H1 (cell line): ENCODE data around the gene FREM2. TPM values are rescaled to one million over a fixed set of nuclear protein-coding genes. Genes with fewer than 3 reads are reported as not detected.

Experiments
- CTCF ChIA-PET: fragments of 300-600 bp; sonication (Branson Sonifier 250); formaldehyde crosslinking; loops from one replicate; lab custom pipeline; 2021; ENCODE audit not compliant: partially characterized antibody; lab: Charles Lee
- POLR2A ChIA-PET: fragments of 300-600 bp; sonication (Branson Sonifier 250); formaldehyde crosslinking; loops from one replicate; lab custom pipeline; 2021; ENCODE audit warnings: inconsistent platforms; ENCODE audit not compliant: partially characterized antibody; lab: Charles Lee
- DNase-seq, 2 experiments: peaks; one replicate each; pipeline versions ENCODE4 v3.0.0 to v3.0.0-alpha.2; 2010 to 2022; ENCODE audit warnings: low spot score in 2 of 2, low read depth in 1 of 2, mixed read lengths in 1 of 2
- FAIRE-seq: peaks from 2 replicates; lab custom pipeline; 2011; peaks lifted over from hg19 to GRCh38; lab: Jason Lieb, UNC
- H2AFZ ChIP-seq: 2 replicates; pipeline ENCODE4 v1.8.1; 2012; ENCODE audit warnings: low read length, inconsistent platforms
- H2AK5ac ChIP-seq: 2 replicates; pipeline ENCODE4 v1.6.1; 2013; ENCODE audit warnings: low read depth, low read length
- H2BK120ac ChIP-seq: replicated peaks from 2 replicates; pipeline ENCODE3; 2013; ENCODE audit warnings: low read depth, low read length, inconsistent platforms
- H2BK12ac ChIP-seq: 2 replicates; pipeline ENCODE4 v1.6.1; 2013; ENCODE audit warnings: low read depth, low read length
- H2BK15ac ChIP-seq: 2 replicates; pipeline ENCODE4 v1.6.1; 2013; ENCODE audit warnings: low read length
- H2BK20ac ChIP-seq: 2 replicates; pipeline ENCODE4 v1.6.1; 2013; ENCODE audit warnings: low read length
- H2BK5ac ChIP-seq: 2 replicates; pipeline ENCODE4 v1.6.1; 2013; ENCODE audit warnings: low read depth, low read length
- H3K14ac ChIP-seq: 2 replicates; pipeline ENCODE4 v1.6.1; 2013; ENCODE audit warnings: inconsistent platforms; ENCODE audit not compliant: insufficient read length
- H3K18ac ChIP-seq: 2 replicates; pipeline ENCODE4 v1.6.1; 2013; ENCODE audit warnings: low read length; ENCODE audit errors: extremely low read depth
- H3K23ac ChIP-seq: 2 replicates; pipeline ENCODE4 v1.6.1; 2013; ENCODE audit warnings: inconsistent platforms; ENCODE audit not compliant: insufficient read length
- H3K23me2 ChIP-seq: 2 replicates; pipeline ENCODE4 v1.6.1; 2013; ENCODE audit warnings: low read depth, low read length
- H3K27ac ChIP-seq: 2 replicates; pipeline ENCODE4 v1.6.1; 2011; ENCODE audit warnings: low read depth, low read length, inconsistent platforms
- H3K27me3 ChIP-seq, 4 experiments: replicated peaks in 1 of 4; 1 replicate in 1 of 4; 2 replicates in 3 of 4; pipeline versions ENCODE4 v1.6.1 to v1.8.1; 2011 to 2013; ENCODE audit warnings: low read length in 3 of 4, mild to moderate bottlenecking in 3 of 4, inconsistent platforms in 2 of 4, mixed read lengths in 2 of 4, moderate library complexity in 1 of 4; ENCODE audit not compliant: control insufficient read depth in 3 of 4, insufficient read depth in 3 of 4; ENCODE audit errors: extremely low read depth in 1 of 4
- H3K36me3 ChIP-seq, 4 experiments: 2 replicates each; pipeline versions ENCODE4 v1.6.1 to v1.8.1; 2011 to 2013; ENCODE audit warnings: mild to moderate bottlenecking in 4 of 4, low read length in 3 of 4, moderate library complexity in 2 of 4, control low read depth in 1 of 4, inconsistent platforms in 1 of 4; ENCODE audit not compliant: insufficient read depth in 4 of 4, control insufficient read depth in 2 of 4
- H3K4ac ChIP-seq: replicated peaks from 2 replicates; pipeline ENCODE3; 2013; ENCODE audit warnings: low read length, low read depth, mixed read lengths, inconsistent platforms; ENCODE audit not compliant: insufficient read length
- H3K4me1 ChIP-seq, 4 experiments: replicated peaks in 1 of 4; 1 replicate in 1 of 4; 2 replicates in 3 of 4; pipeline versions ENCODE4 v1.6.1 to v1.8.1; 2011 to 2013; ENCODE audit warnings: low read length in 3 of 4, inconsistent platforms in 2 of 4, mixed read lengths in 1 of 4; ENCODE audit not compliant: insufficient read depth in 4 of 4, control insufficient read depth in 3 of 4
- H3K4me2 ChIP-seq, 2 experiments: 2 replicates each; pipeline versions ENCODE4 v1.6.1 to v1.8.1; 2011 to 2013; ENCODE audit warnings: low read depth in 2 of 2, low read length in 2 of 2, control low read depth in 1 of 2, inconsistent platforms in 1 of 2, mild to moderate bottlenecking in 1 of 2; ENCODE audit not compliant: insufficient read depth in 1 of 2
- H3K4me3 ChIP-seq, 4 experiments: fragments of 200-600, 300-600 bp in 1 of 4; sonication (generic), shearing (Covaris generic), sonication (Bioruptor Twin) in 1 of 4; 2 replicates each; pipeline versions ENCODE4 v1.5.1 to v1.8.1; 2011 to 2016; ENCODE audit warnings: low read length in 4 of 4, low read depth in 3 of 4, control low read depth in 2 of 4, inconsistent platforms in 2 of 4, mild to moderate bottlenecking in 2 of 4, mixed read lengths in 1 of 4, moderate library complexity in 1 of 4; ENCODE audit not compliant: insufficient read depth in 2 of 4; ENCODE audit errors: extremely low read depth in 1 of 4
- H3K56ac ChIP-seq: replicated peaks from 2 replicates; pipeline ENCODE3; 2013; ENCODE audit warnings: low read depth, mild to moderate bottlenecking, mixed read lengths, low read length, inconsistent platforms; ENCODE audit not compliant: insufficient read length
- H3K79me1 ChIP-seq: 2 replicates; pipeline ENCODE4 v1.6.1; 2013; ENCODE audit warnings: low read depth, low read length, control low read depth
- H3K79me2 ChIP-seq, 2 experiments: 2 replicates each; pipeline versions ENCODE4 v1.6.1 to v1.8.1; 2012 to 2013; ENCODE audit warnings: low read length in 2 of 2, mild to moderate bottlenecking in 2 of 2, inconsistent platforms in 1 of 2; ENCODE audit not compliant: insufficient read depth in 2 of 2, control insufficient read depth in 1 of 2
- H3K9ac ChIP-seq, 4 experiments: replicated peaks in 1 of 4; 1 replicate in 1 of 4; 2 replicates in 3 of 4; pipeline versions ENCODE4 v1.6.1 to v1.8.1; 2011 to 2013; ENCODE audit warnings: low read depth in 3 of 4, low read length in 3 of 4, control low read depth in 2 of 4, mild to moderate bottlenecking in 2 of 4, moderate library complexity in 2 of 4, inconsistent platforms in 1 of 4; ENCODE audit errors: extremely low read depth in 1 of 4
- H3K9me3 ChIP-seq, 2 experiments: 2 replicates each; pipeline versions ENCODE4 v1.6.1 to v1.8.1; 2012 to 2013; ENCODE audit warnings: mild to moderate bottlenecking in 2 of 2, moderate library complexity in 2 of 2, control low read depth in 1 of 2, inconsistent platforms in 1 of 2, low read depth in 1 of 2, low read length in 1 of 2, mixed read lengths in 1 of 2; ENCODE audit not compliant: insufficient read depth in 2 of 2
- H4K20me1 ChIP-seq, 2 experiments: replicated peaks in 1 of 2; 2 replicates each; pipeline versions ENCODE3 to v1.8.1; 2011 to 2013; ENCODE audit warnings: inconsistent platforms in 2 of 2, low read length in 2 of 2, mild to moderate bottlenecking in 1 of 2; ENCODE audit not compliant: insufficient read depth in 2 of 2, control insufficient read depth in 1 of 2
- H4K5ac ChIP-seq: 2 replicates; pipeline ENCODE4 v1.6.1; 2013; ENCODE audit warnings: low read length, low read depth, mixed read lengths, inconsistent platforms; ENCODE audit not compliant: insufficient read length
- H4K8ac ChIP-seq: 2 replicates; pipeline ENCODE4 v1.8.0; 2013; ENCODE audit warnings: mild to moderate bottlenecking, moderate library complexity, low read length, inconsistent platforms; ENCODE audit not compliant: insufficient read depth; ENCODE audit errors: extremely low read depth
- H4K91ac ChIP-seq: replicated peaks from 2 replicates; pipeline ENCODE3; 2013; ENCODE audit warnings: low read length, mixed read lengths, inconsistent platforms; ENCODE audit not compliant: insufficient read length
- ASH2L ChIP-seq: fragments of 200-600, 300-600 bp; sonication (generic); IDR thresholded peaks from one replicate; pipeline ENCODE4 v1.7.1; 2017; ENCODE audit warnings: low read length
- BRCA1 ChIP-seq: IDR thresholded peaks from 2 replicates; pipeline ENCODE4 v1.6.1; 2012; ENCODE audit warnings: low read depth, low read length, improper control_type of control experiment
- FOSL1 ChIP-seq: IDR thresholded peaks from 2 replicates; pipeline ENCODE4 v1.6.1; 2011; ENCODE audit warnings: mild to moderate bottlenecking, low read depth, low read length, moderate library complexity; ENCODE audit not compliant: insufficient read depth
- MAFK ChIP-seq: IDR thresholded peaks from 2 replicates; pipeline ENCODE4 v1.6.1; 2012; ENCODE audit warnings: low read depth, mild to moderate bottlenecking, improper control_type of control experiment, low read length
- POLR2A ChIP-seq, 2 experiments: IDR thresholded peaks; 1 replicate in 1 of 2; 2 replicates in 1 of 2; pipeline ENCODE4 v1.6.1; 2011; ENCODE audit warnings: low read depth in 2 of 2, low read length in 2 of 2, mild to moderate bottlenecking in 2 of 2; ENCODE audit errors: control extremely low read depth in 1 of 2
- POLR2AphosphoS5 ChIP-seq: IDR thresholded peaks from 2 replicates; pipeline ENCODE4 v1.6.1; 2011; ENCODE audit warnings: low read depth, low read length
- RBBP5 ChIP-seq: IDR thresholded peaks from 2 replicates; pipeline ENCODE4 v1.7.1; 2012; ENCODE audit warnings: low read depth, mild to moderate bottlenecking, inconsistent platforms, low read length, moderate library complexity, borderline replicate concordance
- TAF7 ChIP-seq: optimal IDR thresholded peaks from 2 replicates; pipeline ENCODE3; 2011; ENCODE audit warnings: low read depth, mild to moderate bottlenecking, inconsistent platforms, low read length, moderate library complexity, borderline replicate concordance
- YY1 ChIP-seq: IDR thresholded peaks from 2 replicates; pipeline ENCODE4 v1.6.1; 2011; ENCODE audit warnings: low read depth, mild to moderate bottlenecking, low read length
- WGBS, 2 experiments: shearing (Covaris generic) in 1 of 2; methylation state at CpG; one replicate each; pipeline versions ENCODE4 v1.1.6 to v1.1.7; 2013 to 2015; ENCODE audit warnings: low lambda C conversion rate in 2 of 2, mixed read lengths in 2 of 2, inconsistent platforms in 1 of 2, low coverage in 1 of 2, missing lambda C conversion rate in 1 of 2; ENCODE audit not compliant: insufficient replicate concordance in 2 of 2, insufficient coverage in 1 of 2, insufficient read length in 1 of 2; ENCODE audit errors: extremely low coverage in 1 of 2, missing lambda C conversion rate in 1 of 2; 5-methylcytosine and 5-hydroxymethylcytosine counted together
- polyA plus RNA-seq, 7 experiments: library from polyadenylated mRNA; depleted of rRNA in 3 of 7; stranded (reverse) in 5 of 7; unstranded in 2 of 7; fragments of >200 nt in 5 of 7; fragments of 200-250 nt in 2 of 7; gene quantifications; 1 replicate in 5 of 7; 2 replicates in 1 of 7; 4 replicates in 1 of 7; pipeline versions ENCODE4 v1.2.1 to v1.2.3, GENCODE V29; 2011 to 2013; ENCODE audit warnings: missing spikeins in 2 of 7, mixed read lengths in 2 of 7
- total RNA-seq: library from RNA; stranded (reverse); fragmentation: NEBNext Ultra II Directional; extraction: Animal tissue kit (Norgen Biotek cat#: 25700); gene quantifications from 2 replicates; pipeline ENCODE4 v1.2.1, GENCODE V29; 2021

Gene FREM2
- total and polyA plus RNA-seq, 2 of the 8 experiments (the other 6 are each of a cell fraction or from before 2014, with no cell fraction given) = 11.6 to 22.8 TPM

GRCh38 chr13:38718374-38718773 is 31.5 kb downstream of the FREM2 start:
- no peak overlapping the region for H3K27ac ChIP-seq
- H3K79me1 ChIP-seq = no peaks in the 10 kb centered on the region
- no peak overlapping the region for H4K91ac ChIP-seq
- no peak overlapping the region for H2BK15ac ChIP-seq
- H3K4me3 ChIP-seq = no peak overlapping the region
- H3K36me3 ChIP-seq = no peaks in the 10 kb centered on the region
- H3K14ac ChIP-seq = no peak overlapping the region
- H3K23me2 ChIP-seq = no peaks in the 10 kb centered on the region; the same call in 1 of the 2 replicates
- ChIA-PET POLR2A (no interaction called here), CTCF (interaction anchor here (0.8 to 1.4 kb wide), 2 partner anchors 14 to 20 kb away, joined by 3 to 6 read pairs; no protein-coding TSS in a partner anchor)
- H3K27me3 ChIP-seq = no peaks in the 10 kb centered on the region
- H3K9me3 ChIP-seq = no peaks in the 10 kb centered on the region
- H3K18ac ChIP-seq = no peak overlapping the region
- no peak overlapping the region for H3K4me2 ChIP-seq
- no peak overlapping the region for H3K56ac ChIP-seq
- no peak overlapping the region for H2BK5ac ChIP-seq
- no peak overlapping the region for H2AFZ ChIP-seq
- no peak for FAIRE-seq
- H3K4ac ChIP-seq = no peak overlapping the region
- no peak overlapping the region for H4K5ac ChIP-seq
- H2AK5ac ChIP-seq = no peak overlapping the region
- H3K23ac ChIP-seq = no peak overlapping the region
- H4K20me1 ChIP-seq = no peaks in the 10 kb centered on the region
- no peak overlapping the region for H3K9ac ChIP-seq
- no peak overlapping the region for H2BK20ac ChIP-seq
- H3K4me1 ChIP-seq = no peaks in the 10 kb centered on the region
- no peak overlapping the region for H2BK120ac ChIP-seq
- DNase-seq = no peak
- WGBS, 2 experiments = 88% methylated on average over 4 of the region's 4 CpGs; no CpG with 5 or more reads in 1 of the 2 experiments
- no peak overlapping the region for H2BK12ac ChIP-seq
- no peak overlapping the region for H4K8ac ChIP-seq
- no peaks in the 10 kb centered on the region for H3K79me2 ChIP-seq
- TF ChIP-seq MAFK (no peak), FOSL1 (no peak), ASH2L (no peak), BRCA1 (no peak), RBBP5 (no peak), POLR2A (IDR thresholded peaks at IDR 0.05; ENCODE audit: control extremely low read depth in 1 of 2, low read depth in 2 of 2, low read length in 2 of 2) (no peak), YY1 (no peak), POLR2AphosphoS5 (no peak), TAF7 (no peak)
